Measurements from ENCODE around the gene COG5. TPM values are rescaled to one million over a fixed set of nuclear protein-coding genes. Genes with fewer than 3 reads are reported as not detected.

The COG5 gene
- total and polyA plus RNA-seq, 2 of the 8 experiments (the other 6 are each of a cell fraction or from before 2014, with no cell fraction given) = 10.5 to 28.1 TPM

- TF ChIP-seq CHD7 (IDR thresholded peaks at IDR 0.05; ENCODE audit: insufficient replicate concordance, low read length) (no peak), CTBP2 (IDR thresholded peaks at IDR 0.05; ENCODE audit: borderline replicate concordance, insufficient read depth, insufficient read length, low read length) (no peak), SP2 (IDR thresholded peaks at IDR 0.05; ENCODE audit: low read length) (no peak), KDM5A (IDR thresholded peaks at IDR 0.05; ENCODE audit: low read length) (no peak), FOSL1 (IDR thresholded peaks at IDR 0.05; ENCODE audit: insufficient read depth, low read depth, low read length) (no peak), E2F6 (IDR thresholded peaks at IDR 0.05) (no peak), SAP30 (IDR thresholded peaks at IDR 0.05; ENCODE audit: insufficient read depth, insufficient replicate concordance, low read length) (no peak)
Observed at GRCh38 chr7:107190090-107190489, 373.6 kb downstream of the COG5 start (continued).
